ENCODE results near the gene ZNF345. TPM values are rescaled to one million over a fixed set of nuclear protein-coding genes. Genes with fewer than 3 reads are reported as not detected.

ZNF345 gene
- total and polyA plus RNA-seq, 9 of the 15 experiments (the other 6 are each of a cell fraction or from before 2014, with no cell fraction given), result 0.38 to 1.6 (median 0.65) TPM

GRCh38 chr19:36837906-36838783 lies 12.5 kb upstream of the ZNF345 start, which contains the start of gene ZNF790 (continued):
- TF ChIP-seq GABPB1 (CRISPR knock-in tag; IDR thresholded peaks at IDR 0.05), result peak; percentile 73; the same call in 1 of the 2 replicates
- TF ChIP-seq VEZF1 (CRISPR knock-in tag; IDR thresholded peaks at IDR 0.05), result 0 out of 2 replicates have a peak, but pooled peaks have one; percentile 14
- TF ChIP-seq TRIM24 (IDR thresholded peaks at IDR 0.05), result no peak
- TF ChIP-seq ZNF512 (tag; IDR thresholded peaks at IDR 0.05), result no peak
- TF ChIP-seq POLR2G (IDR thresholded peaks at IDR 0.05; ENCODE audit: low read depth, low read length), result peak; percentile 76
- TF ChIP-seq RBM14 (IDR thresholded peaks at IDR 0.05; ENCODE audit: borderline replicate concordance, insufficient read depth, low read depth, low read length), result no peak
- no peak for TF ChIP-seq ZNF507 (tag; conservative IDR thresholded peaks at IDR 0.05)
- 0 out of 2 replicates have a peak, but pooled peaks have one; percentile 26 for TF ChIP-seq KLF1 (tag; IDR thresholded peaks at IDR 0.05)
- no peak for TF ChIP-seq RBM15 (IDR thresholded peaks at IDR 0.05; ENCODE audit: insufficient read depth, low read length)
- TF ChIP-seq SREBF2 (CRISPR knock-in tag; IDR thresholded peaks at IDR 0.05), result no peak
- TF ChIP-seq SAFB2 (IDR thresholded peaks at IDR 0.05; ENCODE audit: borderline replicate concordance, low read depth, low read length, severe bottlenecking), result no peak
- TF ChIP-seq ZNF589 (CRISPR knock-in tag; IDR thresholded peaks at IDR 0.05; ENCODE audit: low read depth), result no peak
- TF ChIP-seq CREB3 (tag; conservative IDR thresholded peaks at IDR 0.05; ENCODE audit: low read depth), result no peak
- TF ChIP-seq ILK (tag; IDR thresholded peaks at IDR 0.05; ENCODE audit: borderline replicate concordance, low read depth), result no peak
- no peak for TF ChIP-seq ZNF707 (CRISPR knock-in tag; conservative IDR thresholded peaks at IDR 0.05)
- 0 out of 2 replicates have a peak, but pooled peaks have one; percentile 54 for TF ChIP-seq ZNF644 (tag; IDR thresholded peaks at IDR 0.05; ENCODE audit: low read depth)
- peak; percentile 71; the same call in 1 of the 2 replicates for TF ChIP-seq DIDO1 (tag; IDR thresholded peaks at IDR 0.05; ENCODE audit: low read depth)
- peak in 1 of 2 experiments; percentile 33; a peak in 1 of 4 replicates for TF ChIP-seq MAZ (CRISPR knock-in tag; conservative IDR thresholded peaks at IDR 0.05 in 1 of 2, IDR thresholded peaks at IDR 0.05 in 1 of 2)
- no peak for TF ChIP-seq TBL1XR1 (IDR thresholded peaks at IDR 0.05; ENCODE audit: low read length in 2 of 2)
- no peak for TF ChIP-seq TFAM (CRISPR knock-in tag; conservative IDR thresholded peaks at IDR 0.05)

Measured in K562 (cell line).